GM18508 (cell line): ENCODE measurements around the gene RGS7.
"Not testable (repeated sequence)": the region's sequence is repeated elsewhere in the genome, so short reads cannot be mapped to it uniquely, and the experiment has no call there.

Experiments used
- ATAC-seq: cut with Tn5 transposase; IDR thresholded peaks from one replicate; pipeline ENCODE4 v1.9.1; 2021; ENCODE audit warnings: moderate number of reproducible peaks; ENCODE audit not compliant: insufficient read depth, unreplicated experiment

The RGS7 gene

GRCh38 chr1:240763771-240764170 lies 593.2 kb downstream of the RGS7 start:
- no peak for ATAC-seq

GRCh38 chr1:240763095-240763494 lies 593.9 kb downstream of the RGS7 start:
- not testable (repeated sequence) for ATAC-seq

- ATAC-seq, result not testable (repeated sequence)
These were observed 594.5 kb downstream of the RGS7 start for GRCh38 chr1:240762471-240762987.

- not testable (repeated sequence) for ATAC-seq
These were observed 598.2 kb downstream of the RGS7 start for GRCh38 chr1:240758777-240759176.

GRCh38 chr1:240758296-240758695 lies 598.7 kb downstream of the RGS7 start:
- no peak for ATAC-seq

- no peak for ATAC-seq
These were observed 609.1 kb downstream of the RGS7 start for GRCh38 chr1:240747907-240748306.

- no peak for ATAC-seq
These were observed 613.3 kb downstream of the RGS7 start for GRCh38 chr1:240743705-240744104.

- no peak for ATAC-seq
These were observed 617.3 kb downstream of the RGS7 start for GRCh38 chr1:240739754-240740153.

GRCh38 chr1:240739139-240739538 lies 617.9 kb downstream of the RGS7 start:
- ATAC-seq, result no peak

GRCh38 chr1:240737766-240738265 lies 619.2 kb downstream of the RGS7 start:
- ATAC-seq, result no peak

- no peak for ATAC-seq
These were observed 619.7 kb downstream of the RGS7 start for GRCh38 chr1:240737298-240737697.

GRCh38 chr1:240734705-240735104 lies 622.3 kb downstream of the RGS7 start:
- not testable (repeated sequence) for ATAC-seq

GRCh38 chr1:240734001-240734400 lies 623.0 kb downstream of the RGS7 start:
- no peak for ATAC-seq

- ATAC-seq, result peak; percentile 90
These were observed 624.6 kb downstream of the RGS7 start for GRCh38 chr1:240732390-240732789.
